OCI-LY1 (cell line): Measurements from ENCODE around the gene GATA2.

Experiments
- EZH2 ChIP-seq: fragments of 200-600 bp; sonication (generic), shearing (Covaris generic); IDR thresholded peaks from 2 replicates; pipeline ENCODE4 v1.8.0; 2017; ENCODE audit warnings: borderline replicate concordance, mixed run types, mild to moderate bottlenecking, antibody characterized with exemption, low read length, moderate library complexity, mixed read lengths
- TF ChIP-seq, protein P1 (sequence below): fragments of 200-600 bp; sonication (generic), shearing (Covaris generic); IDR thresholded peaks from 2 replicates; pipeline ENCODE4 v1.5.1; 2017; ENCODE audit warnings: mild to moderate bottlenecking, antibody characterized with exemption, low read length, moderate library complexity, mixed read lengths

DNA sequence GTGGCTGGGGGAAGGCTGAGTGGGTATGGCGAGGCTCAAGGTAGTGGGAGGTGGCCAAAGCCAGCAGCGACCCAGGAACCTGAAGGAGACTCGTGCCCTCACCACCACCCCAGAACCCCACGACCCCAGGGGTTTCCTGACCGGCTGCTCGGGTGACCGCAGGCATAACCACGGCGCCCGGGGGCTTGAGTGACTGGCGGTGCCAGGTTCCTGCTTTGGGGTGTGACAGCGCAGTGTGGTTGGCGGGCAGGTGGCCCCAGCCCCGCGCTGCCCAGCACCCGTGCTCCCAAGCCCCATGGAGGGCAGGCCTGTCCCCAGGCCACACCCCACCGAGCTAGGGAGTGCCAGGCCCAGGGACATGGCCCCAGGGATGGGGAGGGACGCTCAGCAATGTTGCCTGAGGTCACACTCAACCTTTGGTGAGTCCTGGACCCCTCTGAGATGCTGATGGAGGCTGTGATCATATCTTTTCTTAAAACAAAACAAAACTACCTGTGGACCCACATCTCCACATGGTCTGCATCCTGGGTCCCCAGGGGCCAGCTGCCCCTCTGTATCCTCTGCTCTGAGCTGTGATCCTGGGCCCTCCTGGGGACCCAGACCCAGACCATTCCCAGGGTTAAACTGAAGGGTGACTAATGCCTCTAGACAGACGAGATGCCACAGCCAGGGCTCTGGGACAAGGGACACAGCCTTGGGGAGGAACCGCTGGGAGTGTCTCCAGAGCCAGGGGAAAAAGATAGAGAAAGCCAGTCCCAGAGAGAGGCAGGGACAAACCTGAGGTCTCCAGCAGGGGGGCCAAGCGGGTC is 39.3 kb downstream of the GATA2 start:
- TF ChIP-seq, protein P1, sequence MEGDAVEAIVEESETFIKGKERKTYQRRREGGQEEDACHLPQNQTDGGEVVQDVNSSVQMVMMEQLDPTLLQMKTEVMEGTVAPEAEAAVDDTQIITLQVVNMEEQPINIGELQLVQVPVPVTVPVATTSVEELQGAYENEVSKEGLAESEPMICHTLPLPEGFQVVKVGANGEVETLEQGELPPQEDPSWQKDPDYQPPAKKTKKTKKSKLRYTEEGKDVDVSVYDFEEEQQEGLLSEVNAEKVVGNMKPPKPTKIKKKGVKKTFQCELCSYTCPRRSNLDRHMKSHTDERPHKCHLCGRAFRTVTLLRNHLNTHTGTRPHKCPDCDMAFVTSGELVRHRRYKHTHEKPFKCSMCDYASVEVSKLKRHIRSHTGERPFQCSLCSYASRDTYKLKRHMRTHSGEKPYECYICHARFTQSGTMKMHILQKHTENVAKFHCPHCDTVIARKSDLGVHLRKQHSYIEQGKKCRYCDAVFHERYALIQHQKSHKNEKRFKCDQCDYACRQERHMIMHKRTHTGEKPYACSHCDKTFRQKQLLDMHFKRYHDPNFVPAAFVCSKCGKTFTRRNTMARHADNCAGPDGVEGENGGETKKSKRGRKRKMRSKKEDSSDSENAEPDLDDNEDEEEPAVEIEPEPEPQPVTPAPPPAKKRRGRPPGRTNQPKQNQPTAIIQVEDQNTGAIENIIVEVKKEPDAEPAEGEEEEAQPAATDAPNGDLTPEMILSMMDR, result no peak
- no peak for TF ChIP-seq EZH2
